SK-N-SH (cell line): ENCODE measurements around the gene ABCA3. TPM values are rescaled to one million over a fixed set of nuclear protein-coding genes. Genes with fewer than 3 reads are reported as not detected.
"Not testable (repeated sequence)": the region's sequence is repeated elsewhere in the genome, so short reads cannot be mapped to it uniquely, and the experiment has no call there.

ENCODE experiments used
- CTCF ChIA-PET: fragments of 300-600, 350-600 bp; formaldehyde crosslinking; extraction: SDS; loops from one replicate; lab custom pipeline; 2021; lab: Yijun Ruan, JAX
- POLR2A ChIA-PET: fragments of 350-600 bp; sonication (Branson Sonifier 250); formaldehyde crosslinking; extraction: SDS; loops from one replicate; lab custom pipeline; 2020; ENCODE audit warnings: antibody characterized with exemption, inconsistent platforms; lab: Yijun Ruan, JAX
- DNase-seq: peaks from one replicate; pipeline ENCODE4 v3.0.0; 2012
- H2AFZ ChIP-seq: fragments of 200-600 bp; sonication (generic); 2 replicates; pipeline ENCODE4 v1.8.1; 2016; ENCODE audit warnings: antibody characterized with exemption, mild to moderate bottlenecking, low read depth
- H3F3A ChIP-seq: fragments of 200-600 bp; sonication (generic); replicated peaks from 2 replicates; pipeline ENCODE3; 2016; ENCODE audit warnings: antibody characterized with exemption, mild to moderate bottlenecking; ENCODE audit not compliant: insufficient read depth
- H3K27ac ChIP-seq, 2 experiments: fragments of 200-500 bp in 1 of 2; fragments of 200-600 bp in 1 of 2; sonication (Bioruptor generic) in 1 of 2; sonication (generic), shearing (Covaris generic) in 1 of 2; 2 replicates each; pipeline versions ENCODE4 v1.5.1 to v1.6.1; 2014 to 2016; ENCODE audit warnings: low read depth in 2 of 2, inconsistent platforms in 1 of 2, low read length in 1 of 2, mild to moderate bottlenecking in 1 of 2, mixed read lengths in 1 of 2
- H3K27me3 ChIP-seq: fragments of 200-600 bp; sonication (generic), shearing (Covaris generic); 2 replicates; pipeline ENCODE4 v1.6.1; 2016; ENCODE audit warnings: mixed run types; ENCODE audit not compliant: insufficient read depth
- H3K36me3 ChIP-seq, 2 experiments: fragments of 200-500 bp in 1 of 2; fragments of 200-600 bp in 1 of 2; sonication (Bioruptor generic) in 1 of 2; sonication (generic) in 1 of 2; replicated peaks in 1 of 2; 2 replicates each; pipeline versions ENCODE3 to v1.5.1; 2014 to 2016; ENCODE audit warnings: low read length in 1 of 2, mild to moderate bottlenecking in 1 of 2; ENCODE audit not compliant: insufficient read depth in 2 of 2, control insufficient read depth in 1 of 2
- H3K4me1 ChIP-seq, 2 experiments: fragments of 200-500 bp in 1 of 2; fragments of 200-600 bp in 1 of 2; sonication (Bioruptor generic) in 1 of 2; sonication (generic), shearing (Covaris generic) in 1 of 2; 2 replicates each; pipeline versions ENCODE4 v1.5.1 to v1.6.1; 2014 to 2016; ENCODE audit warnings: low read depth in 1 of 2, low read length in 1 of 2, mixed run types in 1 of 2; ENCODE audit not compliant: insufficient read depth in 2 of 2, control insufficient read depth in 1 of 2
- H3K4me2 ChIP-seq: fragments of 200-600 bp; sonication (generic), shearing (Covaris generic); 2 replicates; pipeline ENCODE4 v1.6.1; 2017; ENCODE audit warnings: mixed run types
- H3K4me3 ChIP-seq, 2 experiments: fragments of 200-500 bp in 1 of 2; fragments of 200-600 bp in 1 of 2; sonication (Bioruptor generic) in 1 of 2; sonication (generic), shearing (Covaris generic) in 1 of 2; 2 replicates each; pipeline versions ENCODE4 v1.5.1 to v1.8.1; 2014 to 2016; ENCODE audit warnings: low read depth in 2 of 2, inconsistent platforms in 1 of 2, low read length in 1 of 2, mild to moderate bottlenecking in 1 of 2, mixed read lengths in 1 of 2, moderate library complexity in 1 of 2
- H3K79me2 ChIP-seq: fragments of 200-600 bp; sonication (generic); 2 replicates; pipeline ENCODE4 v1.8.1; 2017; ENCODE audit warnings: mild to moderate bottlenecking; ENCODE audit not compliant: insufficient read depth
- H3K9ac ChIP-seq: fragments of 200-600 bp; sonication (generic); 2 replicates; pipeline ENCODE4 v1.6.1; 2017; ENCODE audit warnings: mixed run types
- H3K9me2 ChIP-seq: fragments of 200-600 bp; sonication (generic); 2 replicates; pipeline ENCODE4 v1.6.1; 2017; ENCODE audit warnings: mixed run types
- H3K9me3 ChIP-seq: fragments of 200-600 bp; sonication (generic); 2 replicates; pipeline ENCODE4 v1.6.1; 2017; ENCODE audit warnings: mixed run types, mild to moderate bottlenecking, moderate library complexity
- H4K20me1 ChIP-seq: fragments of 200-600 bp; sonication (generic); 2 replicates; pipeline ENCODE4 v1.6.1; 2017; ENCODE audit warnings: mild to moderate bottlenecking, mixed run types; ENCODE audit not compliant: insufficient read depth
- ELF1 ChIP-seq: IDR thresholded peaks from 2 replicates; pipeline ENCODE4 v1.4.0; 2012
- EP300 ChIP-seq, 2 experiments: IDR thresholded peaks; 2 replicates each; pipeline versions ENCODE4 v1.4.0 to v1.6.1; 2012; ENCODE audit warnings: borderline replicate concordance in 1 of 2, low read depth in 1 of 2, low read length in 1 of 2
- EZH2phosphoT487 ChIP-seq: fragments of 200-600 bp; sonication (generic); IDR thresholded peaks from 2 replicates; pipeline ENCODE4 v1.6.1; 2017; ENCODE audit warnings: low read depth, mixed run types, mild to moderate bottlenecking, antibody characterized with exemption, moderate library complexity, borderline replicate concordance
- FOSL2 ChIP-seq: IDR thresholded peaks from 2 replicates; pipeline ENCODE4 v1.4.0; 2012; ENCODE audit warnings: low read depth, mild to moderate bottlenecking, moderate library complexity, borderline replicate concordance
- FOXM1 ChIP-seq: IDR thresholded peaks from 2 replicates; pipeline ENCODE4 v1.4.0; 2012; ENCODE audit warnings: low read depth, mild to moderate bottlenecking
- GABPA ChIP-seq: IDR thresholded peaks from 2 replicates; pipeline ENCODE4 v1.4.0; 2012; ENCODE audit warnings: low read depth, mild to moderate bottlenecking
- JUND ChIP-seq: IDR thresholded peaks from 2 replicates; pipeline ENCODE4 v1.4.0; 2012
- MEF2A ChIP-seq: IDR thresholded peaks from 2 replicates; pipeline ENCODE4 v1.4.0; 2012; ENCODE audit warnings: low read depth, borderline replicate concordance
- POLR2AphosphoS5 ChIP-seq: IDR thresholded peaks from 2 replicates; pipeline ENCODE4 v1.6.1; 2012; ENCODE audit warnings: low read depth, low read length
- RFX5 ChIP-seq: IDR thresholded peaks from 2 replicates; pipeline ENCODE4 v1.6.1; 2012; ENCODE audit warnings: mild to moderate bottlenecking, improper control_type of control experiment, low read length
- RXRA ChIP-seq: IDR thresholded peaks from 2 replicates; pipeline ENCODE4 v1.4.0; 2012; ENCODE audit warnings: low read depth, mild to moderate bottlenecking, borderline replicate concordance
- SIN3A ChIP-seq: IDR thresholded peaks from 2 replicates; pipeline ENCODE4 v1.6.1; 2012; ENCODE audit warnings: low read depth, mild to moderate bottlenecking, low read length, moderate library complexity, borderline replicate concordance
- SMC3 ChIP-seq: IDR thresholded peaks from 2 replicates; pipeline ENCODE4 v1.6.1; 2012; ENCODE audit warnings: low read depth, low read length, improper control_type of control experiment
- TAF1 ChIP-seq: IDR thresholded peaks from 2 replicates; pipeline ENCODE4 v1.6.1; 2012; ENCODE audit warnings: low read depth, mild to moderate bottlenecking, low read length, moderate library complexity, borderline replicate concordance
- TEAD4 ChIP-seq: IDR thresholded peaks from 2 replicates; pipeline ENCODE4 v1.4.0; 2012; ENCODE audit warnings: mild to moderate bottlenecking, borderline replicate concordance; ENCODE audit not compliant: insufficient read depth
- WGBS: methylation state at CpG from one replicate; pipeline ENCODE4 v1.1.6; 2017; ENCODE audit warnings: low lambda C conversion rate; 5-methylcytosine and 5-hydroxymethylcytosine counted together
- polyA plus RNA-seq, 3 experiments: library from polyadenylated mRNA; depleted of rRNA; stranded (reverse); fragments of >200 nt; gene quantifications; 2 replicates each; pipeline ENCODE4 v1.2.3, GENCODE V29; 2012
- TF ChIP-seq, protein P1 (sequence below): IDR thresholded peaks from 2 replicates; pipeline ENCODE4 v1.6.1; 2012; ENCODE audit warnings: mild to moderate bottlenecking, low read depth, low read length, moderate library complexity
- TF ChIP-seq, protein P2 (sequence below): IDR thresholded peaks from 2 replicates; pipeline ENCODE4; 2012
- TF ChIP-seq, protein P3 (sequence below): fragments of 150-350 bp; IDR thresholded peaks from 2 replicates; pipeline ENCODE4 v1.6.1; 2017; ENCODE audit warnings: antibody characterized with exemption, low read length, low read depth, borderline replicate concordance

The ABCA3 gene
- polyA plus RNA-seq, 1 of the 3 experiments (the other 2 are of a cell fraction), result 9.9 TPM

DNA sequence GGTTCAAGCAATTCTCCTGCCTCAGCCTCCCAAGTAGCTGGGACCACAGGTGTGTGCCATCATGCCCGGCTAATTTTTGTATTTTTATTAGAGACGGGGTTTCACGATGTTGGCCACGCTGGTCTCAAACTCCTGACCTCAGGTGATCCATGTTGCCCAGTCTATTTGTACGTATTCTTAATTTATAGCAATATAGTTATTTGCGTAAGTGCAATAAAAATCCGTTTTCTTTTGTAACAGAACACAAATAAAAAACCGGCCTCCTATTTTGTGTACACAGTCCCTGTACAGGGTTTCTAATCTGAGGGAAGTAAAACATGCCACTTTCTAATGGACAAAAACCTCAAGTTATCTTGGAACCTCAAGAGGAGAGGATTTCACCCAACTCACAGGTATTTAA, 80.3 kb downstream of the ABCA3 start (continued):
- no peak for TF ChIP-seq SMC3
- no peak for TF ChIP-seq GABPA
- no peak for TF ChIP-seq JUND
- no peak for TF ChIP-seq RXRA
- TF ChIP-seq TAF1, result no peak
- TF ChIP-seq, all 33 proteins: peak for 0

DNA sequence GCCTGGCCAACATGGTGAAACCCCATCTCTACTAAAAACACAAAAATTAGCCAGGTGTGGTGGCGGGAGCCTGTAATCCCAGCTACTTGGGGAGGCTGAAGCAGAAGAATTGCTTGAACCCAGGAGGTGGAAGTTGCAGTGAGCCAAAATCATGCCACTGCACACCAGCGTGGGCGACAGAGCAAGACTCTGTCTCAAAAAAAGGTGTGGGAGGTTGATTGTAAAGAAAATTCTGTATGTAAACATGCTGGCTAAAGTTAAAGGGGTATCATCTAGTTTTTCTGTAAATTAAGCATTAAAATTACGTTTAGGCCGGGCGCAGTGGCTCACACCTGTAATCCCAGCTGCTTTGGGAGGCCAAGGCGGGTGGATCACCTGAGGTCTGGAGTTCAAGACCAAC, 82.0 kb downstream of the ABCA3 start:
- Histone ChIP-seq H4K20me1 (peaks cover 54% of the 10 kb centered on the region), H3F3A (peaks cover 38% of the 10 kb centered on the region), H3K79me2 (peaks cover 79% of the 10 kb centered on the region), H3K36me3 (peaks cover 76 to 90% of the 10 kb centered on the region in 2 experiments)
- H3K27me3 ChIP-seq, H3K4me2 ChIP-seq, H3K9ac ChIP-seq, H2AFZ ChIP-seq, H3K9me2 ChIP-seq, POLR2A ChIA-PET, DNase-seq, H3K4me1 ChIP-seq, H3K9me3 ChIP-seq, H3K27ac ChIP-seq, H3K4me3 ChIP-seq: not testable (repeated sequence)
- 98% methylated on average over 7 of the region's 7 CpGs for WGBS
- CTCF ChIA-PET, result interaction anchor here (1.0 kb wide), 1 partner anchor 53 kb away, joined by 3 read pairs; no protein-coding TSS in a partner anchor

DNA sequence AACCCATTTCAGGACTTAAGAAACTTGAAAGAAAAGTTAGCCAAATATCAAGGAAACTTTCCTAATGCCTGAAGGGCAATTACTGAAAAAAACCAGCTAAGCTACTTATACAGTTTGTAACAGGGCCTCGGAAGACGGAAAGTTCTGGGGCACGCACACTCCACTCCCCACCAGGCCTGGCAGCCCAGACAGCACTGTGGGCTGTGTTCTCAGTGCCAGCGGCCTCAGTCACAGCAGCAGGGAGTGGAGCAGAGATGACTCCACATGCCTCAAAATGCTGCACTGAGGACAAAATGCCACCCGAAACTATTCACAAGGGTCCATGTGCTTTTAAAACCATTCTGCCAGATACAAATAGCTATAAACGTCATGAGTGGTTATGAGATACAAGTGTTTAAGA, 82.8 kb downstream of the ABCA3 start:
- peaks cover 71% of the 10 kb centered on the region for H3K79me2 ChIP-seq

More for the DNA sequence above, 82.8 kb downstream of the ABCA3 start:
- Histone ChIP-seq H4K20me1 (peaks cover 53% of the 10 kb centered on the region), H3K27me3 (no peaks in the 10 kb centered on the region), H3F3A (peaks cover 46% of the 10 kb centered on the region), H3K9me2 (no peaks in the 10 kb centered on the region), H3K4me3 (no peak overlapping the region), H3K4me2 (no peak overlapping the region), H2AFZ (no peak overlapping the region), H3K4me1 (no peaks in the 10 kb centered on the region), H3K9me3 (no peaks in the 10 kb centered on the region), H3K27ac (no peak overlapping the region), H3K36me3 (peaks cover 72 to 83% of the 10 kb centered on the region in 2 experiments), H3K9ac (no peak overlapping the region)
- DNase-seq, result no peak
- ChIA-PET CTCF (interaction anchor here (1.8 to 2.0 kb wide), 2 partner anchors 53 to 63 kb away, joined by 4 to 9 read pairs; partner anchors contain the start of gene MLST8), POLR2A (no interaction called here)
- no peak for TF ChIP-seq ELF1
- TF ChIP-seq, protein P1, sequence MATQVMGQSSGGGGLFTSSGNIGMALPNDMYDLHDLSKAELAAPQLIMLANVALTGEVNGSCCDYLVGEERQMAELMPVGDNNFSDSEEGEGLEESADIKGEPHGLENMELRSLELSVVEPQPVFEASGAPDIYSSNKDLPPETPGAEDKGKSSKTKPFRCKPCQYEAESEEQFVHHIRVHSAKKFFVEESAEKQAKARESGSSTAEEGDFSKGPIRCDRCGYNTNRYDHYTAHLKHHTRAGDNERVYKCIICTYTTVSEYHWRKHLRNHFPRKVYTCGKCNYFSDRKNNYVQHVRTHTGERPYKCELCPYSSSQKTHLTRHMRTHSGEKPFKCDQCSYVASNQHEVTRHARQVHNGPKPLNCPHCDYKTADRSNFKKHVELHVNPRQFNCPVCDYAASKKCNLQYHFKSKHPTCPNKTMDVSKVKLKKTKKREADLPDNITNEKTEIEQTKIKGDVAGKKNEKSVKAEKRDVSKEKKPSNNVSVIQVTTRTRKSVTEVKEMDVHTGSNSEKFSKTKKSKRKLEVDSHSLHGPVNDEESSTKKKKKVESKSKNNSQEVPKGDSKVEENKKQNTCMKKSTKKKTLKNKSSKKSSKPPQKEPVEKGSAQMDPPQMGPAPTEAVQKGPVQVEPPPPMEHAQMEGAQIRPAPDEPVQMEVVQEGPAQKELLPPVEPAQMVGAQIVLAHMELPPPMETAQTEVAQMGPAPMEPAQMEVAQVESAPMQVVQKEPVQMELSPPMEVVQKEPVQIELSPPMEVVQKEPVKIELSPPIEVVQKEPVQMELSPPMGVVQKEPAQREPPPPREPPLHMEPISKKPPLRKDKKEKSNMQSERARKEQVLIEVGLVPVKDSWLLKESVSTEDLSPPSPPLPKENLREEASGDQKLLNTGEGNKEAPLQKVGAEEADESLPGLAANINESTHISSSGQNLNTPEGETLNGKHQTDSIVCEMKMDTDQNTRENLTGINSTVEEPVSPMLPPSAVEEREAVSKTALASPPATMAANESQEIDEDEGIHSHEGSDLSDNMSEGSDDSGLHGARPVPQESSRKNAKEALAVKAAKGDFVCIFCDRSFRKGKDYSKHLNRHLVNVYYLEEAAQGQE, result no peak
- no peak for TF ChIP-seq SMC3
- no peak for TF ChIP-seq TEAD4
- no peak for TF ChIP-seq FOSL2
- TF ChIP-seq EP300 (IDR thresholded peaks at IDR 0.05; ENCODE audit: borderline replicate concordance in 1 of 2, low read depth in 1 of 2, low read length in 1 of 2), result no peak
- no peak for TF ChIP-seq SIN3A
- TF ChIP-seq POLR2AphosphoS5, result no peak
- TF ChIP-seq MEF2A, result no peak
- TF ChIP-seq, protein P2, sequence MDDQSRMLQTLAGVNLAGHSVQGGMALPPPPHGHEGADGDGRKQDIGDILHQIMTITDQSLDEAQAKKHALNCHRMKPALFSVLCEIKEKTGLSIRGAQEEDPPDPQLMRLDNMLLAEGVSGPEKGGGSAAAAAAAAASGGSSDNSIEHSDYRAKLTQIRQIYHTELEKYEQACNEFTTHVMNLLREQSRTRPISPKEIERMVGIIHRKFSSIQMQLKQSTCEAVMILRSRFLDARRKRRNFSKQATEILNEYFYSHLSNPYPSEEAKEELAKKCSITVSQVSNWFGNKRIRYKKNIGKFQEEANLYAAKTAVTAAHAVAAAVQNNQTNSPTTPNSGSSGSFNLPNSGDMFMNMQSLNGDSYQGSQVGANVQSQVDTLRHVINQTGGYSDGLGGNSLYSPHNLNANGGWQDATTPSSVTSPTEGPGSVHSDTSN, result no peak
- TF ChIP-seq FOXM1, result no peak
- no peak for TF ChIP-seq RFX5
- no peak for TF ChIP-seq EZH2phosphoT487
- TF ChIP-seq, protein P3, sequence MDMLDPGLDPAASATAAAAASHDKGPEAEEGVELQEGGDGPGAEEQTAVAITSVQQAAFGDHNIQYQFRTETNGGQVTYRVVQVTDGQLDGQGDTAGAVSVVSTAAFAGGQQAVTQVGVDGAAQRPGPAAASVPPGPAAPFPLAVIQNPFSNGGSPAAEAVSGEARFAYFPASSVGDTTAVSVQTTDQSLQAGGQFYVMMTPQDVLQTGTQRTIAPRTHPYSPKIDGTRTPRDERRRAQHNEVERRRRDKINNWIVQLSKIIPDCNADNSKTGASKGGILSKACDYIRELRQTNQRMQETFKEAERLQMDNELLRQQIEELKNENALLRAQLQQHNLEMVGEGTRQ, result no peak
- WGBS, result 90% methylated on average over 6 of the region's 6 CpGs
